NCI-H345 (cell line): Measurements from ENCODE around the gene UQCRC1.

Source experiments
- DNase-seq: peaks from one replicate; lab custom pipeline; 2025; lab: John Stamatoyannopoulos, UW

Gene UQCRC1

GRCh38 chr3:48633256-48633655 lies 23.8 kb upstream of the UQCRC1 start:
- no peak for DNase-seq

GRCh38 chr3:48631516-48632448 lies 22.3 kb upstream of the UQCRC1 start:
- no peak for DNase-seq

GRCh38 chr3:48630833-48631232 lies 21.4 kb upstream of the UQCRC1 start:
- no peak for DNase-seq

GRCh38 chr3:48630407-48630806 lies 21.0 kb upstream of the UQCRC1 start:
- no peak for DNase-seq

- DNase-seq = no peak
Observed at GRCh38 chr3:48629894-48630293, 20.4 kb upstream of the UQCRC1 start.

GRCh38 chr3:48628277-48629017 lies 19.0 kb upstream of the UQCRC1 start:
- DNase-seq = no peak

- DNase-seq = no peak
Observed at GRCh38 chr3:48625600-48625999, 16.2 kb upstream of the UQCRC1 start.

GRCh38 chr3:48624767-48625166 lies 15.3 kb upstream of the UQCRC1 start:
- DNase-seq = no peak

- DNase-seq = peak; percentile 68
Observed at GRCh38 chr3:48623851-48624547, 14.6 kb upstream of the UQCRC1 start.

GRCh38 chr3:48621461-48621869 lies 12.0 kb upstream of the UQCRC1 start, which contains the start of gene TMEM89:
Gene TMEM89, minus strand, starts transcription at chr3:48621769. Its CDS starts 13 bp downstream, at chr3:48621756.
- DNase-seq = no peak

GRCh38 chr3:48619541-48620524 lies 10.4 kb upstream of the UQCRC1 start:
- DNase-seq = no peak

GRCh38 chr3:48617559-48617958 lies 8.1 kb upstream of the UQCRC1 start:
- DNase-seq = no peak

- DNase-seq = no peak
Observed at GRCh38 chr3:48614044-48614443, 4.6 kb upstream of the UQCRC1 start.

- no peak for DNase-seq
Observed at GRCh38 chr3:48612309-48612708, 2.9 kb upstream of the UQCRC1 start.

GRCh38 chr3:48607519-48607918 lies 1.9 kb downstream of the UQCRC1 start:
- no peak for DNase-seq

- DNase-seq = no peak
Observed at GRCh38 chr3:48601622-48601994, 7.8 kb downstream of the UQCRC1 start.

- DNase-seq = no peak
Observed at GRCh38 chr3:48600711-48601621, 8.5 kb downstream of the UQCRC1 start.

GRCh38 chr3:48599509-48600285 lies 9.7 kb downstream of the UQCRC1 start:
- no peak for DNase-seq

GRCh38 chr3:48599077-48599501 lies 10.4 kb downstream of the UQCRC1 start:
- DNase-seq = no peak
